Stimulated activated CD8-positive, alpha-beta memory T cell treated with anti-CD3 and anti-CD28 coated beads, Interleukin-12 subunit alpha, Interleukin-12 subunit beta, amount 100 ng/mL, for 1 hour (primary cell): Measurements from ENCODE around the gene TEX50.
"Not testable (repeated sequence)": the region's sequence is repeated elsewhere in the genome, so short reads cannot be mapped to it uniquely, and the experiment has no call there.

ENCODE experiments used
- DNase-seq: peaks from one replicate; pipeline ENCODE4 v3.0.0-alpha.2; 2020; ENCODE audit warnings: low read depth

TEX50 gene

GRCh38 chr1:173635116-173635515, at the start of gene TEX50:
Gene TEX50, plus strand, starts transcription at chr1:173635338. Its CDS starts 184 bp downstream, at chr1:173635522.
- DNase-seq, result no peak

- no peak for DNase-seq
Observed at GRCh38 chr1:173590557-173590956, 44.6 kb upstream of the TEX50 start.

GRCh38 chr1:173591138-173591537, 44.0 kb upstream of the TEX50 start:
- DNase-seq, result not testable (repeated sequence)

- no peak for DNase-seq
Observed at GRCh38 chr1:173596097-173596825, 38.9 kb upstream of the TEX50 start.

GRCh38 chr1:173601588-173601987, 33.5 kb upstream of the TEX50 start:
- no peak for DNase-seq

GRCh38 chr1:173603056-173603591, 32.0 kb upstream of the TEX50 start, which contains the start of gene SLC9C2:
Gene SLC9C2, minus strand, starts transcription at chr1:173603072. Its CDS starts 1,296 bp downstream, at chr1:173601776.
- no peak for DNase-seq

- no peak for DNase-seq
Observed at GRCh38 chr1:173608503-173609216, 26.5 kb upstream of the TEX50 start.

GRCh38 chr1:173613086-173613485, 22.1 kb upstream of the TEX50 start:
- not testable (repeated sequence) for DNase-seq

- no peak for DNase-seq
Observed at GRCh38 chr1:173616859-173617258, 18.3 kb upstream of the TEX50 start.

GRCh38 chr1:173627269-173627668, 7.9 kb upstream of the TEX50 start:
- DNase-seq, result no peak

- no peak for DNase-seq
Observed at GRCh38 chr1:173628888-173629287, 6.2 kb upstream of the TEX50 start.

- DNase-seq, result not testable (repeated sequence)
Observed at GRCh38 chr1:173637236-173638042, 2.3 kb downstream of the TEX50 start.

- no peak for DNase-seq
Observed at GRCh38 chr1:173638043-173639021, 3.2 kb downstream of the TEX50 start.

GRCh38 chr1:173639102-173639501, 4.0 kb downstream of the TEX50 start:
- no peak for DNase-seq

- DNase-seq, result not testable (repeated sequence)
Observed at GRCh38 chr1:173642450-173643139, 7.5 kb downstream of the TEX50 start.

GRCh38 chr1:173646656-173647055, 11.5 kb downstream of the TEX50 start:
- DNase-seq, result no peak

GRCh38 chr1:173648880-173649605, 13.9 kb downstream of the TEX50 start:
- no peak for DNase-seq

- DNase-seq, result no peak
Observed at GRCh38 chr1:173660306-173660705, 25.2 kb downstream of the TEX50 start.

- no peak for DNase-seq
Observed at GRCh38 chr1:173661271-173661670, 26.1 kb downstream of the TEX50 start.

GRCh38 chr1:173661763-173662162, 26.6 kb downstream of the TEX50 start:
- DNase-seq, result no peak
